Stomach (tissue), 4 donors: ENCODE measurements around the gene FUT9.

ENCODE experiments used
- POLR2A ChIP-seq, 4 donors: fragments of 450-650 bp; IDR thresholded peaks; one replicate each; pipeline ENCODE4 v1.6.1; 2016; ENCODE audit warnings: antibody characterized with exemption in 4 of 4, control low read depth in 2 of 4, mild to moderate bottlenecking in 1 of 4, moderate library complexity in 1 of 4
- POLR2AphosphoS5 ChIP-seq, 3 donors: sonication (generic); formaldehyde crosslinking; IDR thresholded peaks; one replicate each; pipeline ENCODE4 v1.6.1; 2016; ENCODE audit warnings: antibody characterized with exemption in 3 of 3
- TF ChIP-seq, protein P1 (sequence below), 7 experiments: fragments of 450-650 bp in 4 of 7; fragments of 200-600 bp in 3 of 7; sonication (generic) in 3 of 7; IDR thresholded peaks; one replicate each; pipeline ENCODE4 v1.5.1; 2016 to 2019; ENCODE audit warnings: antibody characterized with exemption in 7 of 7, control low read depth in 2 of 7, mild to moderate bottlenecking in 1 of 7

DNA sequence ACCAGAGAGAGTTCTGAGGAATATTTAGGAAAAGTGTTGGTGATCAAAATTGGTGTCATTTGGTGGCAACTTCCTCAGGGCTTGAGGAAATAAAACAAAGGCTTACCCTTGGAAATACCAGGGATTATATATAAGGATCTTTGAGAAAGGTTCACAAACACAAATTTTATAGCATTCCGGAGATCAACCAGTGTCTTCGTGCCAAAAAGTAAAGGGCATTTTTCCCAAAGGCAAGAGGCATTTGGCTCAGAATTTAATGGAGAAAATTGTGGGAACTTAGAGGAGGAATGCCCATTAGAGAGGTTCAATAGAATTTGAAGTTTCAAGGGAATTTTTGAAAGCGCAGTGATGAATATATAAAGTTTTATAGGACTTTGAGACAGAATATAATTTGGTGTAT, 179.5 kb downstream of the FUT9 start:
- TF ChIP-seq, protein P1, sequence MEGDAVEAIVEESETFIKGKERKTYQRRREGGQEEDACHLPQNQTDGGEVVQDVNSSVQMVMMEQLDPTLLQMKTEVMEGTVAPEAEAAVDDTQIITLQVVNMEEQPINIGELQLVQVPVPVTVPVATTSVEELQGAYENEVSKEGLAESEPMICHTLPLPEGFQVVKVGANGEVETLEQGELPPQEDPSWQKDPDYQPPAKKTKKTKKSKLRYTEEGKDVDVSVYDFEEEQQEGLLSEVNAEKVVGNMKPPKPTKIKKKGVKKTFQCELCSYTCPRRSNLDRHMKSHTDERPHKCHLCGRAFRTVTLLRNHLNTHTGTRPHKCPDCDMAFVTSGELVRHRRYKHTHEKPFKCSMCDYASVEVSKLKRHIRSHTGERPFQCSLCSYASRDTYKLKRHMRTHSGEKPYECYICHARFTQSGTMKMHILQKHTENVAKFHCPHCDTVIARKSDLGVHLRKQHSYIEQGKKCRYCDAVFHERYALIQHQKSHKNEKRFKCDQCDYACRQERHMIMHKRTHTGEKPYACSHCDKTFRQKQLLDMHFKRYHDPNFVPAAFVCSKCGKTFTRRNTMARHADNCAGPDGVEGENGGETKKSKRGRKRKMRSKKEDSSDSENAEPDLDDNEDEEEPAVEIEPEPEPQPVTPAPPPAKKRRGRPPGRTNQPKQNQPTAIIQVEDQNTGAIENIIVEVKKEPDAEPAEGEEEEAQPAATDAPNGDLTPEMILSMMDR (IDR thresholded peaks at IDR 0.05), result no peak
- TF ChIP-seq POLR2A (IDR thresholded peaks at IDR 0.05) (no peak), POLR2AphosphoS5 (IDR thresholded peaks at IDR 0.05) (no peak)
